ENCODE measurements around the gene OLFM3.

DNA sequence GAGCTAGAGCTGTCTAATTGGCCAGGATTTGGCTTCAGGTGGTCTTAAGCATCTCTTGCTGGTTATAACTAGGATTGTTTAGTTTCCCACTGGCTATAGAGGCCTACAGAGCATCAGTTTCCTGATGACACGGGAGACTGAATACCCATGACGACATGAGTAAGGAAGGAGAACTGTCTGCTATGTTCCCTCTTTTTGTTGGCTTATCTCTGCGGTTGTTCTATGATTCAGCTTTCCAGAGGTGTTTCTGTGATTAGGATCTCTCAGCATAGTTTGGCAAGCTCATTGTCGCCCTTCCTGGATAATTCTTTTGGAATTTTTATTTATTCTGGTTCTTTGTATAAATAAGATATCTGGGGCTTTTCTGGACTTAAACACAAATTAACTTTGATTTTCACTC is 163.4 kb downstream of the OLFM3 start:
- no peak for TF ChIP-seq POLR2A (IDR thresholded peaks at IDR 0.05)
- TF ChIP-seq, protein P1, sequence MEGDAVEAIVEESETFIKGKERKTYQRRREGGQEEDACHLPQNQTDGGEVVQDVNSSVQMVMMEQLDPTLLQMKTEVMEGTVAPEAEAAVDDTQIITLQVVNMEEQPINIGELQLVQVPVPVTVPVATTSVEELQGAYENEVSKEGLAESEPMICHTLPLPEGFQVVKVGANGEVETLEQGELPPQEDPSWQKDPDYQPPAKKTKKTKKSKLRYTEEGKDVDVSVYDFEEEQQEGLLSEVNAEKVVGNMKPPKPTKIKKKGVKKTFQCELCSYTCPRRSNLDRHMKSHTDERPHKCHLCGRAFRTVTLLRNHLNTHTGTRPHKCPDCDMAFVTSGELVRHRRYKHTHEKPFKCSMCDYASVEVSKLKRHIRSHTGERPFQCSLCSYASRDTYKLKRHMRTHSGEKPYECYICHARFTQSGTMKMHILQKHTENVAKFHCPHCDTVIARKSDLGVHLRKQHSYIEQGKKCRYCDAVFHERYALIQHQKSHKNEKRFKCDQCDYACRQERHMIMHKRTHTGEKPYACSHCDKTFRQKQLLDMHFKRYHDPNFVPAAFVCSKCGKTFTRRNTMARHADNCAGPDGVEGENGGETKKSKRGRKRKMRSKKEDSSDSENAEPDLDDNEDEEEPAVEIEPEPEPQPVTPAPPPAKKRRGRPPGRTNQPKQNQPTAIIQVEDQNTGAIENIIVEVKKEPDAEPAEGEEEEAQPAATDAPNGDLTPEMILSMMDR (IDR thresholded peaks at IDR 0.05) = no peak

Data from esophagus squamous epithelium (tissue), 4 donors.